ENCODE data around the gene WWOX. TPM values are rescaled to one million over a fixed set of nuclear protein-coding genes. Genes with fewer than 3 reads are reported as not detected.

The WWOX gene
- total and polyA plus RNA-seq, 2 of the 4 experiments (the other 2 are of a cell fraction), result 2.7 to 5.4 TPM

DNA sequence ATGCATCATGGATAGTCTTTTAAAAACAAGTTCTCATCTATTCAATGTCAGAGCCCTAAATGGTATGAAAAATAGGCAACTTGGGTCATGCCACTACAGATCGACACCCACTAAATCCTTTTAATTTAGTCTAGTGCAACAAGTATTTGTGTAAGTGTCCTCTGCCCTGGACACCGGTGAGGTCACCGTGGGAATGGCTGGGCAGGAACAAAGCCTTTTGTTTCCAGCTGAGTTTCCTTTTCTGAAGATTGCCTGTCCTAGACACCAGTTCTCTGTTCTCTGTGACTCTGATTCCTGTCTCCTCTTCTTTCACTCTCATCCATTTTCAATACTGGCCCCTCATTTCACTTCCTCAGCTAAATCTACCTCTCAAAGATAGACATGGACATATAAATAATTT lies 1054.6 kb downstream of the WWOX start:
- H3K4me3 ChIP-seq (ENCODE audit: insufficient read depth, low read depth, low read length), result no peak overlapping the region
- no peak for DNase-seq
- intact Hi-C loops (cut with micrococcal nuclease), result no loop called here
- no peak for ATAC-seq (ENCODE audit: low read depth)
- H2AK5ac ChIP-seq (ENCODE audit: low read depth, low read length), result no peak overlapping the region
- no peak overlapping the region for H2BK15ac ChIP-seq (ENCODE audit: low read depth, low read length)
- no peak overlapping the region for H2BK5ac ChIP-seq (ENCODE audit: low read depth, low read length, poor library complexity, severe bottlenecking)
- no peak overlapping the region for H4K8ac ChIP-seq (ENCODE audit: low read depth in 2 of 2, low read length in 2 of 2)
- H3K36me3 ChIP-seq (ENCODE audit: control insufficient read depth, insufficient read depth, low read length), result no peaks in the 10 kb centered on the region
- H3K9me3 ChIP-seq (ENCODE audit: control insufficient read depth, insufficient read depth, low read length), result peaks cover 37% of the 10 kb centered on the region
- H3K79me1 ChIP-seq (ENCODE audit: low read depth in 1 of 2, low read length in 2 of 2), result no peaks in the 10 kb centered on the region
- H3K4me1 ChIP-seq (ENCODE audit: control insufficient read depth, insufficient read depth, low read length), result no peaks in the 10 kb centered on the region
- H3K23ac ChIP-seq (ENCODE audit: low read depth, low read length), result no peak overlapping the region
- H3K9me1 ChIP-seq (ENCODE audit: insufficient read depth, low read length), result no peaks in the 10 kb centered on the region
- no peaks in the 10 kb centered on the region for H3K27me3 ChIP-seq (ENCODE audit: control insufficient read depth, insufficient read depth, low read length)
- no peak overlapping the region for H4K5ac ChIP-seq (ENCODE audit: low read depth, low read length)
- H3K18ac ChIP-seq (ENCODE audit: low read depth, low read length), result no peak overlapping the region
- H3K4ac ChIP-seq (ENCODE audit: low read depth, low read length), result no peak overlapping the region
- in situ Hi-C loops (cut with MboI; ENCODE audit: low sequenced_read_pairs), result no loop called here
- ChIA-PET POLR2A (ENCODE audit: unreplicated experiment) (no interaction called here), CTCF (no interaction called here)
- H2BK20ac ChIP-seq (ENCODE audit: low read depth, low read length), result no peak overlapping the region
- H4K20me1 ChIP-seq (ENCODE audit: insufficient read depth, low read length), result no peaks in the 10 kb centered on the region
- dilution Hi-C loops (cut with HindIII; ENCODE audit: low sequenced_read_pairs, unreplicated experiment), result no loop called here
- WGBS, 2 experiments (ENCODE audit: extremely low coverage in 2 of 2, insufficient read length in 1 of 2), result no CpG with 5 or more reads among the region's 3 CpGs
- BruUV-seq (replicated peaks), result no TSS peak
- H4K91ac ChIP-seq (ENCODE audit: insufficient read depth, low read depth, low read length), result no peak overlapping the region
- H3K14ac ChIP-seq (replicated peaks; ENCODE audit: low read depth, low read length), result no peak overlapping the region
- H3K4me2 ChIP-seq (ENCODE audit: low read depth, low read length), result no peak overlapping the region
- H3K9ac ChIP-seq (ENCODE audit: low read depth, low read length), result no peak overlapping the region
- H2BK120ac ChIP-seq (ENCODE audit: low read depth, low read length), result no peak overlapping the region
- TF ChIP-seq NFE2L2 (IDR thresholded peaks at IDR 0.05; ENCODE audit: low read depth, low read length) (no peak), SMC3 (IDR thresholded peaks at IDR 0.05; ENCODE audit: low read depth, low read length) (no peak), CHD1 (IDR thresholded peaks at IDR 0.05; ENCODE audit: low read depth, low read length) (no peak), BHLHE40 (IDR thresholded peaks at IDR 0.05; ENCODE audit: low read depth, low read length) (no peak), FOS (IDR thresholded peaks at IDR 0.05; ENCODE audit: low read depth, low read length) (no peak), RAD21 (IDR thresholded peaks at IDR 0.05; ENCODE audit: low read length) (no peak)
- TF ChIP-seq, protein P1, sequence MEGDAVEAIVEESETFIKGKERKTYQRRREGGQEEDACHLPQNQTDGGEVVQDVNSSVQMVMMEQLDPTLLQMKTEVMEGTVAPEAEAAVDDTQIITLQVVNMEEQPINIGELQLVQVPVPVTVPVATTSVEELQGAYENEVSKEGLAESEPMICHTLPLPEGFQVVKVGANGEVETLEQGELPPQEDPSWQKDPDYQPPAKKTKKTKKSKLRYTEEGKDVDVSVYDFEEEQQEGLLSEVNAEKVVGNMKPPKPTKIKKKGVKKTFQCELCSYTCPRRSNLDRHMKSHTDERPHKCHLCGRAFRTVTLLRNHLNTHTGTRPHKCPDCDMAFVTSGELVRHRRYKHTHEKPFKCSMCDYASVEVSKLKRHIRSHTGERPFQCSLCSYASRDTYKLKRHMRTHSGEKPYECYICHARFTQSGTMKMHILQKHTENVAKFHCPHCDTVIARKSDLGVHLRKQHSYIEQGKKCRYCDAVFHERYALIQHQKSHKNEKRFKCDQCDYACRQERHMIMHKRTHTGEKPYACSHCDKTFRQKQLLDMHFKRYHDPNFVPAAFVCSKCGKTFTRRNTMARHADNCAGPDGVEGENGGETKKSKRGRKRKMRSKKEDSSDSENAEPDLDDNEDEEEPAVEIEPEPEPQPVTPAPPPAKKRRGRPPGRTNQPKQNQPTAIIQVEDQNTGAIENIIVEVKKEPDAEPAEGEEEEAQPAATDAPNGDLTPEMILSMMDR (conservative IDR thresholded peaks at IDR 0.05; ENCODE audit: low read depth, low read length), result no peak
- H2AK9ac ChIP-seq (replicated peaks; ENCODE audit: low read depth, low read length, poor library complexity), result no peak overlapping the region
- no peak overlapping the region for H3K27ac ChIP-seq (ENCODE audit: insufficient read depth, low read length)
- H2AFZ ChIP-seq (replicated peaks; ENCODE audit: low read length, poor library complexity), result no peak overlapping the region
- H3K56ac ChIP-seq (ENCODE audit: extremely low read depth, insufficient read depth, low read length), result no peak overlapping the region
